CD4-positive, alpha-beta memory T cell (primary cell): ENCODE data around the gene BIRC6. TPM values are rescaled to one million over a fixed set of nuclear protein-coding genes. Genes with fewer than 3 reads are reported as not detected.
"Not testable (repeated sequence)": the region's sequence is repeated elsewhere in the genome, so short reads cannot be mapped to it uniquely, and the experiment has no call there.

ENCODE experiments used
- CTCF ChIA-PET: fragments of 350-600 bp; sonication (Branson Sonifier 250); formaldehyde crosslinking; loops from one replicate; lab custom pipeline; 2021; ENCODE audit warnings: inconsistent platforms; ENCODE audit not compliant: partially characterized antibody; lab: Charles Lee
- POLR2A ChIA-PET: fragments of 350-600 bp; sonication (Branson Sonifier 250); formaldehyde crosslinking; loops from one replicate; lab custom pipeline; 2021; ENCODE audit not compliant: partially characterized antibody; lab: Charles Lee
- DNase-seq, 5 donors: peaks; one replicate each; pipeline versions ENCODE4 v3.0.0 to v3.0.0-alpha.2; 2020 to 2022; ENCODE audit warnings: mixed read lengths in 1 of 5
- H3K27ac ChIP-seq: one replicate; pipeline ENCODE4 v1.7.0; 2013; ENCODE audit warnings: low read depth, low read length
- H3K27me3 ChIP-seq: 2 replicates; pipeline ENCODE4 v1.7.0; 2013; ENCODE audit warnings: mild to moderate bottlenecking, low read length, moderate library complexity; ENCODE audit not compliant: insufficient read depth
- H3K36me3 ChIP-seq: 2 replicates; pipeline ENCODE4 v1.7.0; 2013; ENCODE audit warnings: mild to moderate bottlenecking, low read length, moderate library complexity; ENCODE audit not compliant: insufficient read depth
- H3K4me1 ChIP-seq: 2 replicates; pipeline ENCODE4 v1.7.0; 2013; ENCODE audit warnings: mild to moderate bottlenecking, low read length, moderate library complexity; ENCODE audit not compliant: insufficient read depth
- H3K4me3 ChIP-seq, 2 donors: one replicate each; pipeline ENCODE4 v1.7.0; 2013; ENCODE audit warnings: low read length in 2 of 2, mild to moderate bottlenecking in 1 of 2
- H3K9me3 ChIP-seq, 2 donors: one replicate each; pipeline ENCODE4 v1.7.0; 2013; ENCODE audit warnings: low read length in 2 of 2, control low read depth in 1 of 2; ENCODE audit not compliant: control insufficient read depth in 1 of 2
- H3K27ac Mint-ChIP-seq, 7 donors: one replicate each; pipeline ENCODE4 v1.8.0; 2020 to 2021; ENCODE audit warnings: mixed read lengths in 7 of 7, mild to moderate bottlenecking in 6 of 7, inconsistent platforms in 3 of 7, moderate library complexity in 3 of 7
- H3K27me3 Mint-ChIP-seq, 2 donors: one replicate each; pipeline ENCODE4 v1.8.0; 2020 to 2021; ENCODE audit warnings: mixed read lengths in 2 of 2
- H3K36me3 Mint-ChIP-seq, 2 donors: one replicate each; pipeline ENCODE4 v1.8.0; 2020 to 2021; ENCODE audit warnings: mixed read lengths in 2 of 2, inconsistent platforms in 1 of 2, mild to moderate bottlenecking in 1 of 2
- H3K4me1 Mint-ChIP-seq, 4 donors: one replicate each; pipeline ENCODE4 v1.8.0; 2020 to 2021; ENCODE audit warnings: mixed read lengths in 4 of 4, mild to moderate bottlenecking in 1 of 4
- H3K4me3 Mint-ChIP-seq, 8 donors: one replicate each; pipeline ENCODE4 v1.8.0; 2020 to 2021; ENCODE audit warnings: mixed read lengths in 8 of 8, mild to moderate bottlenecking in 7 of 8, moderate library complexity in 6 of 8, inconsistent platforms in 3 of 8
- H3K9me3 Mint-ChIP-seq, 8 donors: one replicate each; pipeline ENCODE4 v1.8.0; 2020 to 2021; ENCODE audit warnings: mixed read lengths in 8 of 8, mild to moderate bottlenecking in 5 of 8, inconsistent platforms in 3 of 8, moderate library complexity in 1 of 8
- intact Hi-C: fragments of 100-400 bp; cut with micrococcal nuclease; formaldehyde crosslinking; loops from one replicate; pipeline ENCODE4 v1.15.1; 2023
- polyA plus RNA-seq, 2 donors: library from polyadenylated mRNA; unstranded; fragments of 300-500 nt; fragmentation: Illumina TruSeq; gene quantifications; one replicate each; pipeline ENCODE4 v1.2.3, GENCODE V29; 2021
- total RNA-seq, 2 experiments: library from RNA; stranded (reverse); gene quantifications; one replicate each; pipeline ENCODE4 v1.2.3, GENCODE V29; 2021

Gene BIRC6, protein sequence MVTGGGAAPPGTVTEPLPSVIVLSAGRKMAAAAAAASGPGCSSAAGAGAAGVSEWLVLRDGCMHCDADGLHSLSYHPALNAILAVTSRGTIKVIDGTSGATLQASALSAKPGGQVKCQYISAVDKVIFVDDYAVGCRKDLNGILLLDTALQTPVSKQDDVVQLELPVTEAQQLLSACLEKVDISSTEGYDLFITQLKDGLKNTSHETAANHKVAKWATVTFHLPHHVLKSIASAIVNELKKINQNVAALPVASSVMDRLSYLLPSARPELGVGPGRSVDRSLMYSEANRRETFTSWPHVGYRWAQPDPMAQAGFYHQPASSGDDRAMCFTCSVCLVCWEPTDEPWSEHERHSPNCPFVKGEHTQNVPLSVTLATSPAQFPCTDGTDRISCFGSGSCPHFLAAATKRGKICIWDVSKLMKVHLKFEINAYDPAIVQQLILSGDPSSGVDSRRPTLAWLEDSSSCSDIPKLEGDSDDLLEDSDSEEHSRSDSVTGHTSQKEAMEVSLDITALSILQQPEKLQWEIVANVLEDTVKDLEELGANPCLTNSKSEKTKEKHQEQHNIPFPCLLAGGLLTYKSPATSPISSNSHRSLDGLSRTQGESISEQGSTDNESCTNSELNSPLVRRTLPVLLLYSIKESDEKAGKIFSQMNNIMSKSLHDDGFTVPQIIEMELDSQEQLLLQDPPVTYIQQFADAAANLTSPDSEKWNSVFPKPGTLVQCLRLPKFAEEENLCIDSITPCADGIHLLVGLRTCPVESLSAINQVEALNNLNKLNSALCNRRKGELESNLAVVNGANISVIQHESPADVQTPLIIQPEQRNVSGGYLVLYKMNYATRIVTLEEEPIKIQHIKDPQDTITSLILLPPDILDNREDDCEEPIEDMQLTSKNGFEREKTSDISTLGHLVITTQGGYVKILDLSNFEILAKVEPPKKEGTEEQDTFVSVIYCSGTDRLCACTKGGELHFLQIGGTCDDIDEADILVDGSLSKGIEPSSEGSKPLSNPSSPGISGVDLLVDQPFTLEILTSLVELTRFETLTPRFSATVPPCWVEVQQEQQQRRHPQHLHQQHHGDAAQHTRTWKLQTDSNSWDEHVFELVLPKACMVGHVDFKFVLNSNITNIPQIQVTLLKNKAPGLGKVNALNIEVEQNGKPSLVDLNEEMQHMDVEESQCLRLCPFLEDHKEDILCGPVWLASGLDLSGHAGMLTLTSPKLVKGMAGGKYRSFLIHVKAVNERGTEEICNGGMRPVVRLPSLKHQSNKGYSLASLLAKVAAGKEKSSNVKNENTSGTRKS (N-terminal part only)
- total RNA-seq = 100 to 1,000 TPM; 149 to 151 TPM
- polyA plus RNA-seq = 10 to 100 TPM; 19.0 to 41.4 TPM

DNA sequence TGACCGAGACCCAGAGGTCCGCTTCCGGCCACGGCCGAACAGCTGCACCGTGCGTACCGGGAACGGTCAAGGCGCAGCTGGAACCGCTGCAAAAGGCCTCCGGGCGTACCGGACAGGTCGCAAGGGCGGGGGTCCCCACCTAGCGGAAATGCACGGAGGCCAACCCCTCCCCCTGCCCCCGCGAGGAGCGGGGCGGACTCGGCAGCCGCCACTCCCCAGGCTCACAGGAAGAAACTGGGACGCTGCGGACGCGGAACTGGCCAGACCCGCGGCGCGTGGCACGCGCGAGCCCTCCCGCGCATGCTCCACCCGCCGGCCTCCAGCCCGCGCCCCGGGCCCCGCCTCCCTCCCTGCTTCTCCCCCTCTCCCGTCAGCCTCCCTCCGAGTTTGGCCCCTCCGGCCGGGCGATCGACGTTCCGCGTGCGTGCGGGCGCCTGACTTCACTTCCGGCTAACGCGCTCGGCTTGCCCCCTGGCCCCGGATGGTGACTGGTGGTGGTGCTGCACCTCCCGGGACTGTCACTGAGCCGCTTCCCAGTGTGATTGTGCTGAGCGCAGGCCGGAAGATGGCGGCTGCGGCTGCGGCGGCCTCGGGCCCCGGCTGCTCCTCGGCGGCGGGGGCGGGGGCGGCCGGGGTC lies at the start of gene BIRC6:
BIRC6 (plus strand) TSS at position 343 of the 637 bp plus-strand sequence; CDS start at position 482, 139 bp downstream.
- DNase-seq = peak; percentile 86 to 90 (median 88)
- Mint-ChIP-seq H3K36me3 (peaks cover 6 to 22% of the 10 kb centered on the region in 2 donors), H3K27ac (peak within 1 kb of the TSS; percentile 84 to 98 (median 96)), H3K4me1 (peaks cover 31 to 46% (median 38%) of the 10 kb centered on the region in 4 donors), H3K27me3 (no peaks in the 10 kb centered on the region), H3K9me3 (no peaks in the 10 kb centered on the region), H3K4me3 (peak within 1 kb of the TSS; percentile 82 to 94 (median 92))
- Histone ChIP-seq H3K4me1 (peaks cover 45% of the 10 kb centered on the region), H3K9me3 (no peaks in the 10 kb centered on the region), H3K4me3 (peak within 1 kb of the TSS; percentile 78 to 80), H3K27me3 (no peaks in the 10 kb centered on the region), H3K27ac (peak within 1 kb of the TSS; percentile 79), H3K36me3 (no peaks in the 10 kb centered on the region)
- ChIA-PET CTCF (no interaction called here), POLR2A (interaction anchor here (1.0 to 1.3 kb wide), 3 partner anchors 79 to 344 kb away, joined by 3 read pairs; partner anchors contain the start of genes SLC30A6 and YIPF4)
- intact Hi-C loops = loop anchor here (1.0 to 5.0 kb wide), 5 partner anchors 80 to 1241 kb away; partner anchors contain the start of genes FAM98A, SLC30A6, SPAST and TTC27

DNA sequence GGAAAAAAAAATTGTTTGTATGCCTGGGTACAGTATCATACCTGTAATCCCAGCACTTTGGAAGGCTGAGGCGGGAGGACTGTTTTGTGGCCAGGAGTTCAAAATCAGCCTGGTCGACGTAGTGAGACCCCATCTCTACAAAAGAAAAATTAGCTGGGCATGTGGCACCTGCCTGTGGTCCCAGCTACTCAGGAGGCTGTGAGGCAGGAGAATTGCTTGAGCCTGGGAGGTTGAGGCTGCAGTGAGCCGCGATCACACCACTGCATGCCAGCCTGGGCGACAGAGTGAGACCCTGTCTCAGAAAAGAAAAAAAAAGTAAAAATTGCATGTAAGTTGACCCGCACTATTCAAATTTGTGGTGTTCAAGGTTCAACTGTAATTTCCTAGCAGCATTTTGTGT lies 46.2 kb upstream of the BIRC6 start:
- no peak overlapping the region for H3K27ac ChIP-seq
- no peaks in the 10 kb centered on the region for H3K27me3 ChIP-seq
- peaks cover 8 to 22% of the 10 kb centered on the region in 2 donors for H3K36me3 Mint-ChIP-seq
- no peaks in the 10 kb centered on the region for H3K4me1 ChIP-seq
- no peaks in the 10 kb centered on the region for H3K9me3 Mint-ChIP-seq
- H3K27ac Mint-ChIP-seq = no peak overlapping the region
- no peak overlapping the region for H3K4me3 Mint-ChIP-seq
- no peaks in the 10 kb centered on the region for H3K9me3 ChIP-seq
- DNase-seq = no peak
- intact Hi-C loops = no loop called here
- no peak overlapping the region for H3K4me3 ChIP-seq
- POLR2A ChIA-PET = no interaction called here
- H3K4me1 Mint-ChIP-seq = peaks cover 0 to 1% (median 0%) of the 10 kb centered on the region in 4 donors
- no peaks in the 10 kb centered on the region for H3K36me3 ChIP-seq
- CTCF ChIA-PET = no interaction called here
- no peaks in the 10 kb centered on the region for H3K27me3 Mint-ChIP-seq

DNA sequence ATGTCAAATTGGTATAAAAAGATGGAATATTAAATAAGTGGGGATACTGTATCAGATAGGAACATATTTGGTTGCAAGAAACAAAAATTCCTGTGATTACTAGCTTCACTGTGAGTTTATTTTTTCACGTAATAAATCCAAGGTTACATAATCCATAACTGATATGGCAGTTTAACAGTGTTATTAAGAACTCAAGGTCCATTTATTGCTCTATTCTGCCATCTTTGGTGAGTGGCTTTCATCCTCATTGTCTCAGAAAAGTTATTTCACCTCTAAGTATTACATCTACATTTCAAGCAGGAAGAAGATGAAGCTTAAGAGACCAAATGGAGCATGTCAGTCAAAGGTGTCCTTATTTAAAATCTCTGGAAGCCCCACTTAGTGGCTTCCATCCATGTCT lies 41.9 kb upstream of the BIRC6 start:
- H3K9me3 Mint-ChIP-seq = no peaks in the 10 kb centered on the region
- no peak overlapping the region for H3K27ac Mint-ChIP-seq
- intact Hi-C loops = no loop called here
- H3K9me3 ChIP-seq = no peaks in the 10 kb centered on the region
- no peak for DNase-seq
- H3K4me3 Mint-ChIP-seq = no peak overlapping the region
- no peaks in the 10 kb centered on the region for H3K4me1 ChIP-seq
- H3K4me3 ChIP-seq = no peak overlapping the region
- CTCF ChIA-PET = interaction anchor here (1.1 kb wide), 1 partner anchor 10 kb away, joined by 4 read pairs; no protein-coding TSS in a partner anchor
- H3K27me3 Mint-ChIP-seq = no peaks in the 10 kb centered on the region
- H3K36me3 ChIP-seq = no peaks in the 10 kb centered on the region
- peaks cover 0 to 14% of the 10 kb centered on the region in 2 donors for H3K36me3 Mint-ChIP-seq
- H3K27ac ChIP-seq = no peak overlapping the region
- POLR2A ChIA-PET = no interaction called here
- H3K4me1 Mint-ChIP-seq = peaks cover 0 to 1% (median 0%) of the 10 kb centered on the region in 4 donors
- H3K27me3 ChIP-seq = no peaks in the 10 kb centered on the region

DNA sequence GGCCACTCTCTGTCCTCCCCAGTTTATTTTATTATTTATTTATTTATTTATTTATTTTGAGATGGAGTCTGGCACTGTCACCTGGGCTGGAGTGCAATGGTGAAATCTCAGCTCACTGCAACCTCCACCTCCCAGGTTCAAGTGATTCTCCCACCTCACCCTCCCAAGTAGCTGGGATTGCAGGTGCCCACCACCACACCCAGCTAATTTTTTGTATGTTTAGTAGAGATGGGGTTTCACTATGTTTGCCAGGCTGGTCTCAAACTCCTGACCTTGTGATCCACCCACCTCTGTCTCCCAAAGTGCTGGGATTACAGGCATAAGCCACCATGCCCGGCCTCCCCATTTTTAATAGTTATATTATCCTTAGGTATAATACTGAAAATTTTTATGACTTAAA lies 28.1 kb upstream of the BIRC6 start:
- H3K4me1 Mint-ChIP-seq, H3K27ac Mint-ChIP-seq, H3K36me3 ChIP-seq, intact Hi-C loops, H3K27ac ChIP-seq, POLR2A ChIA-PET, H3K27me3 Mint-ChIP-seq, H3K9me3 ChIP-seq, H3K4me3 ChIP-seq, CTCF ChIA-PET, DNase-seq, H3K27me3 ChIP-seq, H3K4me3 Mint-ChIP-seq, H3K4me1 ChIP-seq, H3K9me3 Mint-ChIP-seq: not testable (repeated sequence)
- peaks cover 2 to 19% of the 10 kb centered on the region in 2 donors for H3K36me3 Mint-ChIP-seq

DNA sequence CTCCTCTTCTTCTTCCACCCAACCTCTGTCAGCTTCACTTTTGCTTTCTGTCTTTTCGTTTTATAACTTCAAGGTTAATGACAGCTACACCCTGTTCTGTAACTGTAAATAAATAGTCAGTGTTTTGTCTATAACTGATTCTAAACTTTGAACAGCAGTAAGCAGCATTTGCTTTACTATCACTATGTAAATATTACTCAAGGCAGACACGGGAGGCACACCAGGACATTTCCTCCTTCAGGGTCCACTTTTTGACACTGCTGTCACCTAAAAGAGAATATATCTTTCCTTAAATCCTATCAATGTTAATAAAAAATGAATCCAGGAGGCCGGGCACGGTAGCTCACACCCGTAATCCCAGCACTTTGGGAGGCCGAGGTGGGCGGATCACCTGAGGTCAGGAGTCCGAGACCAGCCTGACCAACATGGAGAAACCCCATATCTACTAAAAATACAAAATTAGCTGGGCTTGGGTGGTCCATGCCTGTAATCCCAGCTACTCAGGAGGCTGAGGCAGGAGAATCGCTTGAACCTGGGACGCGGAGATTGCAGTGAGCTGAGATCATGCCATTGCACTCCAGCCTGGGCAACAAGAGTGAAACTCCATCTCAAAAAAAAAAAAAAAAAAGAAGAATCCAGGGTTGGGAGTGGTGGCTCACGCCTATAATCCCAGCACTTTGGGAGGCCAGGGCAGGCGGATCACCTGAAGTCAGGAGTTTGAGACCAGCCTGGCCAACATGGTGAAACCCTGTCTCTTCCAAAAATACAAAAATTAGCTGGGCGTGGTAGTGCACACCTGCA lies 27.4 kb upstream of the BIRC6 start:
- H3K27ac ChIP-seq, H3K4me3 Mint-ChIP-seq, DNase-seq, H3K36me3 ChIP-seq, H3K4me1 Mint-ChIP-seq, POLR2A ChIA-PET, H3K27me3 ChIP-seq, H3K9me3 Mint-ChIP-seq, H3K9me3 ChIP-seq, H3K4me1 ChIP-seq, H3K4me3 ChIP-seq, intact Hi-C loops, H3K27me3 Mint-ChIP-seq, CTCF ChIA-PET: not testable (repeated sequence)
- Mint-ChIP-seq H3K36me3 (peaks cover 2 to 19% of the 10 kb centered on the region in 2 donors), H3K27ac (peak overlapping the region in 1 of 7 donors; percentile 64)

DNA sequence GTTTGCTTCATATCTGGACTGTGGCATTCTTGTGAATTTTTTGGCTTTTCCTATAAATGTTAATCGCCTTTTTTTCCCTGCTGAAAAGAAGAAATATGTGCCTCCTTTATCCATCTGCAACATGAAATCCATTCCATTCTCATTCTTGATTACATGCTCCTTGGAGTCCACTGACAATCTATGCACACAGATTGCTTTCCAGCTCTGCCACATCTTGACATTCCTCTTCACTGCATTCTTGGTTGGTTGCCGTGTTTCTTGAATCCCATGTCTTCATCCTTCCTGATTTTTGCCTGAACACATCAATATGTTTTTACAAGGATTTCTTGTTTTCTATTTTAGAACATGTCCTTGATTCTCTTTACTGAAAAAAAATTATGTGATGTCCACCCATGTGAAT lies 26.7 kb upstream of the BIRC6 start:
- Mint-ChIP-seq H3K27ac (no peak overlapping the region), H3K4me3 (no peak overlapping the region), H3K9me3 (no peaks in the 10 kb centered on the region), H3K27me3 (no peaks in the 10 kb centered on the region), H3K4me1 (no peaks in the 10 kb centered on the region), H3K36me3 (peaks cover 2 to 19% of the 10 kb centered on the region in 2 donors)
- H3K36me3 ChIP-seq = no peaks in the 10 kb centered on the region
- POLR2A ChIA-PET = no interaction called here
- H3K27ac ChIP-seq = no peak overlapping the region
- no peaks in the 10 kb centered on the region for H3K4me1 ChIP-seq
- no peak overlapping the region for H3K4me3 ChIP-seq
- intact Hi-C loops = no loop called here
- no peak for DNase-seq
- CTCF ChIA-PET = no interaction called here
- no peaks in the 10 kb centered on the region for H3K9me3 ChIP-seq
- H3K27me3 ChIP-seq = no peaks in the 10 kb centered on the region
